Erythroblast (primary cell): ENCODE measurements around the gene ASB7.
A peak's percentile ranks its signal among the peaks of the same experiment; 100 is the strongest.
"Not testable (repeated sequence)": the region's sequence is repeated elsewhere in the genome, so short reads cannot be mapped to it uniquely, and the experiment has no call there.

Experiments
- DNase-seq, 2 experiments: peaks; one replicate each; lab custom pipeline; 2025; lab: John Stamatoyannopoulos, UW
- GATA1 ChIP-seq: IDR thresholded peaks from 2 replicates; pipeline ENCODE4 v1.6.1; 2011; ENCODE audit warnings: low read depth, mild to moderate bottlenecking, control low read depth, low read length, moderate library complexity
- POLR2A ChIP-seq: IDR thresholded peaks from 2 replicates; pipeline ENCODE4 v1.6.1; 2011; ENCODE audit warnings: mild to moderate bottlenecking, low read length

Gene ASB7

DNA sequence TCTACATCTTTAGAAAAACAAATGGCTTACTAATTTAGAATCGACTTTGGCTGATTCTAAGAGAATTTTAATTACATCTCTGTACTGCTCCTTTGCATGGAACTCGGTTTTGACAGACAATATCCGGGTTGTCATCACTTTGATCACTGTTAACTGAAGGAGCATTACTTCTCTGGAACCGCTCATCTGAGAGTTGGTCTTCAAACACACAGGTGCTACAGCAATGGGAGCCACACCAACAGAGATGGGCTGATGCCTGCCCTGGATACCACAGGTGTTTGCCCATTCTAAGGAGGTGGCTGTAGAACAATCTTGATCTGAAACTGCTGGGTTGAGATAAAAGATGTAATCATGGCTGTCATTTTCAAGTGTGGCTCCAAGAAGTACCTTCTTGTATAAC is 22.0 kb upstream of the ASB7 start:
- no peak for TF ChIP-seq GATA1
- no peak for TF ChIP-seq POLR2A
- DNase-seq: no peak

DNA sequence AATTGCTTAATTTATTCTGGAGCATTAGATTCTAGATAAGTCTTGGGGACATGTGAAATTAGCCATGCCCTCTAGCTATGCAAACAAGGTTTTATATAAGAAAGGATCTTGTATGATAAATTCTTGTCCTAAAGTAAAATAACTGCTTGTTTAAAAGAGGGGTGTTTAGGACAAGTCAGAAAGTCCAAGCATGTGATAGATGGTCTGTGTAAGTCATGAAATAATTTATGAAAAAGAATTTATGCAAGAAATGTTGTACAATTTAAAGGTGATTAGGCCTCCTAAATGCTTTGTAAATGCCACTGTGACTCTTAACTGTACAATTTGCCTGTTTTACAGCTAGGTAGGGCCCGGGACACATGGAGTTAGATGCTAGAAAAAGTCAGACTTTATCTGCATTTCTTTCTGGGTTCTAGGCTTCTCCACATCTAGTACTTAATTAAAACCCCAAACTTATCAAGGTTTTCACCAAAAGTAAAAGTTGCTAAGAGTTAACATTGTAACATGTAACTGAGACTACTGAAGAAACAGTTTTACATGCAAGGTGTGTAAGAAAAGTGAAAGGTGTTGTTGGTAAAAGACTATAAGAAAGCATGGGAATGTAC is 13.6 kb upstream of the ASB7 start:
- peak; percentile 55 to 62 for DNase-seq
- TF ChIP-seq POLR2A (no peak), GATA1 (no peak)

DNA sequence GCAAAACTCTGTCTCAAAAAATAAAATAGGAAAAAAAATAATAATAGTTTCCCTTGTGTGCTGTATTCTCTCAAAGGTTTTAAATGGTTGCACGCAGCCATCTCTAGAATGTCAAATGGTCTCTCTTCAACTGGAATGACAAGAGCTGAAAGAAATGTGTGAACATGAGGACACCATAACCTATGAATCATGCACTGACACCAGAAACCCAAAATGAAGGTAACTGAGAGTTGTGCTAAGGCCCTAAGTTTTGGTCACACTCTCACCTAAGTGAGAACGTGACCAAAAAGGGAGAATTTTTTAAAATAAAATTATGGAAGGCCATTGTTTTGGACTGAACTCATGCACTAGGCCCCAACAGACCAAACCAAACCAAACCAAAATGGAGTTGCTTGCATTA is 11.2 kb upstream of the ASB7 start:
- DNase-seq: not testable (repeated sequence)

DNA sequence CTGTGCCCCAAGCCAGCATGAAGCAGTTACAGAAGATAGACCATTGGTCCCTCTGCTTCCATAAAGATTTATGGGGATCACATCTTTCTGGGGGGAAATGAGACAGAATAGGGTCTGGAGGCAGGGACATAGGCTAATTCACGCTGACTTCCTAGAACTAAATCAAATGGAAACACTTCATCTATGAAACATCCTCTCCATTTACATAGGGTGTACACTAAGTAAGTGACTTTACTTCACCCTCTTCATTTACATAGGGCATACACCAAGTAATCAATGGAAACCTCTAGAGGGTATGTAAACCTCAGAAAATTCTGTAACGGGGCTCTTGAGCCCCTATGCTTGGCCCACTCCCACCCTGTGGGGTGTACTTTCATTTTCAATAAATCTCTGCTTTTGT is 10.6 kb upstream of the ASB7 start:
- DNase-seq: no peak
- TF ChIP-seq POLR2A (no peak), GATA1 (no peak)

DNA sequence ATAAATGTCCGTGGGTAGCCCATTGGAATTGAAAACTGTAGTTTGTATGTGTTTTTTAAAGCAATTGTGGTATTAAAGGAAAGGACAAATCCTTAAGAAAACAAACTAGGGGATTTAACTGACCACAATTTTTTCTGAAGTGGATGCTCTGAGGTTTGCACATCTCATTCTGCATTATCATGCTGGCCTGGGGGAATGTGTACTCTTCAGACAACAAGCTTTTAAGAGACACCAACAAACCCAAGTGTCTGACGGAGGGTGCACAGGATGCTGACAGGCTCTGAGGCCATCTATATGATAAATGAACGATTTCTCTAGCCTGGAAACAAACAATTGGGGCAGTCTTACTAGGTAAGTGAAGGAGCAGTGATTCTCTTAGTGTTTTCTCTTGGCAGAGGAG is 9.5 kb upstream of the ASB7 start:
- DNase-seq: no peak
- no peak for TF ChIP-seq GATA1
- no peak for TF ChIP-seq POLR2A

DNA sequence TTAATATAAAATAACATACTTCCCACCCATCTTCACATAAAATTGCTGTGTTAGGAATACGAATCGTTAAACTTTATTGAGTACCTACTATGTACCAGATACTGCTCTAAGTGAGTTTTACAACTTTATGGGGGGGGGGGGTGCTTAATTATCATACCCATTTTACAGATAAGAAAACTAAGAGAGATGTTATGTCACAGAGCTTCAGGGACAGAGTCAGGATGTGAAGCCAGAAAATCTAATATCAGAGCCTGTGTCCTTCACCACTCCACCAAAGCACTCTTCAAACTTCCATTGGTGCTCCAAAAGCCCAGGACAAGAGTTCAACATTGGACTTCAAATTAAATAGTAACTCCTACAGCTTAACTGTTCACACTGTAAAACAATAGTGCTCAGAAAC is 9.0 kb upstream of the ASB7 start:
- DNase-seq: no peak
- TF ChIP-seq GATA1: no peak
- no peak for TF ChIP-seq POLR2A

DNA sequence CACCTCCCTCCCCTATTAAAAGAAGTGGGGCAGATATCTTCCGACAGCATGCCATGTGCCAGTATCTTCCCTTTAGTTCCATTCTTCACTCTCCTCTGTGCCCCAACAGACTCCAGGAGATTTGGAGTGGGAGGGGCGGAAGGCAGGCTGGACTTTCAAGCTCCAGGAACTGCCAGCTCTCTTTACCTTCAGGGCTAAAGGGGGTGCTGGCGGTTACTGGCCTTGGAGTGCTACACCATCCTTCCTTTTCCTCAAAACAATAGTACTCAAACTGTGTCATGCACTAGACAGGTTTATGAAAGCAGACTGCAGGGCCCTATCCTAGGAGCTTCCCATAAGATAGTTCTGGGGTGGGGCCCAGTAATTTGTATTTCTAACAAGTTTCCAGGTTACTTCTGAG is 6.4 kb upstream of the ASB7 start:
- TF ChIP-seq POLR2A (no peak), GATA1 (no peak)
- DNase-seq: no peak

DNA sequence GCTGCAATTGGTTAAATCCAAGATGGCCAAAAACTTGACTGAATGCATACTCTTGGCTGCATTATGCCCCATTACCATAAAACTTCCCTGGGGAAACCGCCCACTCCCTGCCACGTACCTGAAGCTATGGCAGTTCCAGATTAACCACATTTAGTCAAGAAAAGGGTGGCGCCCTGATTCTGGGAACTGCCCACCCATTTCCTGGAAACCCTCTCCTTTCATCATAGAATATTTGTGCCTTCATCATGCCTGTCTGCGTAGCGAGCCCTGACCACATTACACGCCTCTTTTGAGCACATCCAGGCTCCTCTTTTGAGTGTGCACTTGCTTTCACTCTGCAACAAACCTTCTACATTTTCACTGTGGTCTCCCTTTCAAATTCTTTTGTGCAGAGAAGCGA is 5.6 kb upstream of the ASB7 start:
- TF ChIP-seq POLR2A: peak; percentile 53
- no peak for TF ChIP-seq GATA1
- DNase-seq: peak; percentile 93 to 94

DNA sequence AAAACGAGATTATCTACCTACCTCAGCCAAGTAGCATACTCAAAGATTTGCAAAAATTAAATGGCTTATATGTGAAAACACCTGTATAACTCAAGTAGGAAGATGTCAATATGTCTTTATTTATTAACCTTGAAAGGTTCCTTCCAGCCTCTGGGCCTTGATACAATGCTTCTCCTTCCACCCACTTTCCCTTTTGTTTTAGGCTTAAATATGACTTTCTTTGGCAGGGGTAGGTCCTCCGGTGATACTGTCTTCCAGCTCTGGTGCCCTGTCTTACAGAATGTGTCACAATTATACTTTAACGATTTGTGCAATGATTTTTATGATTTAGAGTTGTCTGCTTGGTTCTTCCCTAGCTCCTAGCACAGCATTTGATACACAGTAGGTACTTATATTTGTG is 4.5 kb upstream of the ASB7 start:
- peak in 1 of 2 experiments; percentile 14 for DNase-seq
- TF ChIP-seq POLR2A: no peak
- no peak for TF ChIP-seq GATA1

DNA sequence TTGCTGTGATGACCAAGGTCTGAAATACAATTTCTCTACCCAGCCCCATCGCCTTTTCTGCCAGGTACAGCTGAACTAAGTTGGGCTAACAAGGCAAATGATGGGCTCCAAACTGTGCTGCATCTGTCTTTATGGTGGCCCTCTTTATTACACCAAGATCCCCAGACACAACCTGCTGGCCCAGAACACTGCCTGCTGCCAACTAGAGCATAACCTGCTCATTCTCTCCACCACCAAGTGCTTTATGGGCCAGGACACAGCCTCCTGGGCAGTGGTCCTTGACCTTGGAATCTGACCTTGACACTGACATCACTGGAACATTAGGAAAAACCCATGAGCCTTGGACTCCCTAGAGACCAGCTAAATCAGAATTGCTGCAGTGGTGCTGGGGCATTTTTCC is 3.7 kb upstream of the ASB7 start:
- TF ChIP-seq GATA1: no peak
- TF ChIP-seq POLR2A: no peak
- no peak for DNase-seq

DNA sequence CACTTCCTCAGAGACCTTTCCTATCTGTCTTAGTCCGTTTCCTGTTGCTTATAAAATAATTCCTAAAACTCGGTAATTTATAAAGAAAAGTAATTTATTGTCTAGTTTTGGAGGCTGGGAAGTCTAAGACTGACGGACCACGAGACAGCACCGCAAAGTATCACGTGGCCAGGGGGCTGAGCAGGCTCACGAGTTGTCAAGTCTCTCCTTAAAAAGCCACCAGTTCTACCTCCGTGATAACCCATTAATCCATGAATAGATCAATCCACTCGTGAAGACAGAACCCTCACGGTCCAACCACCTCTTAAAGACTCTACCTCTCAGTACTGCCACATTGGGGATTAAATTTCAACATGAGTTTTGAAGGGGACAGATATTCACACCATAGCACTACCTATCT is 1.2 kb upstream of the ASB7 start:
- DNase-seq: peak; percentile 69 to 74

DNA sequence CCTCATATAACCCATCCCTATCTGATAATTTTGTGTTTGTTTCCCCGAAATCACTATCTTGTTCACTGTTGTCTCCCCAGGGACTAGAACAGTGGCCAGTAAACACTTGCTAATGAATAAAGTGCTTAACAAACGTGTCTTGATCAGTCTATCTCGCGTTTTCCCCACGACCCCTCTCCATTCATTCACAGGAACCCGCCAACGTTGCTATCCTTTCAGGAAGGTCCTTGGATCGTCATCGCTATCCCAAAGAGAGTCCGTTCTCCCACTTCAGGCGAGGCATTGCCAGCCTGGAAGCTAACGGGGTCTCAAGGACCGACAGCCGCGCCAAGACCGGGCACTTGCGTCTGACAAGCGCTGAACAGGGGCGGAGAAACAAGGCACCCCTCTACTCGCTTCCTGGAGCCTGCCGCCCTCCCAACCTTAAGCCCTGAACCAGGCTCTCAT is 749 bp upstream of the ASB7 start:
- no peak for DNase-seq
- TF ChIP-seq GATA1 (no peak), POLR2A (no peak)

More for the DNA sequence above, 1.2 kb upstream of the ASB7 start:
- TF ChIP-seq GATA1: no peak
- TF ChIP-seq POLR2A: no peak

DNA sequence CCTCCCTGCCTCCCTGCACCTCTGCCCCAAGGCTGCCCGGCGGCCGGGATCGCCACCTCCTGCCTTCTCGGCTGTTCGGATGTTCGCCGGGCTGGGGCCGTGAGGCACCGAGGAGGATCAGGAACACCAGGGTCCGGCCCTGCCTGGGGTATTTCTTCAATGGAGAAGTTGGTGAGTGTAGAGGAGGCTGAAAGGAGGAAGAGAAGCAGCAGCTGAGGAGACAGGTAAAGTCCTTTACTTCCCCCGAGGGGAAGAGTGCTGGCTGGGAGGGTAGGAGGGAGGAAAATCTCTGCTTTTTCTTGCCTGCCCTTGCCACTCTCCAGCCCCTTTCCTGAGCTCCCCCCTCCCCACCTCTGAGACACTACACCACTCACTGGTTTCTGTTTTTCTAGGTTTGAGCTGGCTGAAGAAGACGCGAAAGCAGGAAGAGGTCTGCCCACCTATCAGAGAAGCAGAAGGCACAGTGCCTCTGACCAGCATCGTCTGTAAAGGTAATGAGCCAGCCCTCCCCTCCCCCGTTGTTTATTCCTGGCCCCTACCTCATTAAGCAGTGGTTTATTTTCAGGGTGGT is 519 bp downstream of the ASB7 start:
- peak; percentile 55 to 64 for DNase-seq
- TF ChIP-seq GATA1 (no peak), POLR2A (no peak)

DNA sequence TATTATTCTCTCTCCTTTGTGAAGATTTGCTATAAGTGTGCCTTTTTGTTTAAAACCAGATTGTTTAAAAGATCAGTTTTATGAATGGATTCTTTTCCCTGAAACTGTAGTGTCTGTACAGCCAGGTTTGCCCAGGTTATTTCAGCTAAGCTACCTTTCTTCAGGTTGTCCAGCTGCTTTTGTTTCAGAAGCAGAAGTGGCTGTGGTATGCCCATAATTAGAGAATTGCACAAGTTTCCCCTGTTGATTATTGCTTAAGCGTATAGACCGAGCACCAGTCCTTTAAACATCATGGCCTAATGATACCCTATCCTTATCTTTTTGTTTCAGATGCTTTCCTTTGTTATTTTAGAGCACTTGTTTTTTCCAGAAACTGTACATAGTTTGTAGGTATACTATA is 10.2 kb downstream of the ASB7 start:
- no peak for DNase-seq

DNA sequence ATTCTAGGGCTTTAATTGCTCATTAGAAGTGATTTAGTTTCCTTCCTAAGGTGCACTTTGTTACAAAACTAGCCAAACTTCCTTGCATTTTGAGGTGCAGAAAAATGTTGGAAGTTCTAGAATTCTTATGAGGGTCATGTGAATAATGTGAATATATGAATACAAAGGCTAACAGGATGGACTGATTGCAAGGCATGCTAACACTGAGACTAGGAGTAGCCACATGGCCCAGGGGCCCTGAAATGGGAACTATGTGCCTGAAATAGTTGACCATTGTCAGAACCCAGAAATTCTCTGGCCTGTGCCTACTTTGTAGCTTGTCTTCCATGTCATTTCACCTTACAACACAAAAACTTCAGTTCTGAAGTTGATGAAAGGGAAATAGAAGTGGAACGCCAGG is 10.8 kb downstream of the ASB7 start:
- no peak for DNase-seq
- TF ChIP-seq POLR2A (no peak), GATA1 (no peak)

More for the DNA sequence above, 10.2 kb downstream of the ASB7 start:
- no peak for TF ChIP-seq GATA1
- no peak for TF ChIP-seq POLR2A
